Esophagus squamous epithelium (tissue), 4 donors: ENCODE results near the gene MAP7D2.

Experiments
- POLR2A ChIP-seq, 4 donors: fragments of 450-650 bp; IDR thresholded peaks; one replicate each; pipeline ENCODE4 v1.6.1; 2017; ENCODE audit warnings: antibody characterized with exemption in 4 of 4, mild to moderate bottlenecking in 4 of 4, moderate library complexity in 3 of 4
- TF ChIP-seq, protein P1 (sequence below), 6 experiments: fragments of 450-650 bp in 4 of 6; fragments of 200-600 bp in 2 of 6; sonication (generic) in 2 of 6; IDR thresholded peaks; one replicate each; pipeline ENCODE4 v1.5.1; 2016 to 2019; ENCODE audit warnings: antibody characterized with exemption in 6 of 6, mild to moderate bottlenecking in 4 of 6, moderate library complexity in 4 of 6

- TF ChIP-seq, protein P1, sequence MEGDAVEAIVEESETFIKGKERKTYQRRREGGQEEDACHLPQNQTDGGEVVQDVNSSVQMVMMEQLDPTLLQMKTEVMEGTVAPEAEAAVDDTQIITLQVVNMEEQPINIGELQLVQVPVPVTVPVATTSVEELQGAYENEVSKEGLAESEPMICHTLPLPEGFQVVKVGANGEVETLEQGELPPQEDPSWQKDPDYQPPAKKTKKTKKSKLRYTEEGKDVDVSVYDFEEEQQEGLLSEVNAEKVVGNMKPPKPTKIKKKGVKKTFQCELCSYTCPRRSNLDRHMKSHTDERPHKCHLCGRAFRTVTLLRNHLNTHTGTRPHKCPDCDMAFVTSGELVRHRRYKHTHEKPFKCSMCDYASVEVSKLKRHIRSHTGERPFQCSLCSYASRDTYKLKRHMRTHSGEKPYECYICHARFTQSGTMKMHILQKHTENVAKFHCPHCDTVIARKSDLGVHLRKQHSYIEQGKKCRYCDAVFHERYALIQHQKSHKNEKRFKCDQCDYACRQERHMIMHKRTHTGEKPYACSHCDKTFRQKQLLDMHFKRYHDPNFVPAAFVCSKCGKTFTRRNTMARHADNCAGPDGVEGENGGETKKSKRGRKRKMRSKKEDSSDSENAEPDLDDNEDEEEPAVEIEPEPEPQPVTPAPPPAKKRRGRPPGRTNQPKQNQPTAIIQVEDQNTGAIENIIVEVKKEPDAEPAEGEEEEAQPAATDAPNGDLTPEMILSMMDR (IDR thresholded peaks at IDR 0.05) = no peak
- TF ChIP-seq POLR2A (IDR thresholded peaks at IDR 0.05) = no peak
Measured at GRCh38 chrX:20029728-20030127, 87.0 kb downstream of the MAP7D2 start.
